ENCODE data around the gene SOX18. TPM values are rescaled to one million over a fixed set of nuclear protein-coding genes. Genes with fewer than 3 reads are reported as not detected.

Gene SOX18
- total and polyA plus RNA-seq, 2 of the 13 experiments (the other 11 are each of a cell fraction or from before 2014, with no cell fraction given) = 1.6 to 1.9 TPM

DNA sequence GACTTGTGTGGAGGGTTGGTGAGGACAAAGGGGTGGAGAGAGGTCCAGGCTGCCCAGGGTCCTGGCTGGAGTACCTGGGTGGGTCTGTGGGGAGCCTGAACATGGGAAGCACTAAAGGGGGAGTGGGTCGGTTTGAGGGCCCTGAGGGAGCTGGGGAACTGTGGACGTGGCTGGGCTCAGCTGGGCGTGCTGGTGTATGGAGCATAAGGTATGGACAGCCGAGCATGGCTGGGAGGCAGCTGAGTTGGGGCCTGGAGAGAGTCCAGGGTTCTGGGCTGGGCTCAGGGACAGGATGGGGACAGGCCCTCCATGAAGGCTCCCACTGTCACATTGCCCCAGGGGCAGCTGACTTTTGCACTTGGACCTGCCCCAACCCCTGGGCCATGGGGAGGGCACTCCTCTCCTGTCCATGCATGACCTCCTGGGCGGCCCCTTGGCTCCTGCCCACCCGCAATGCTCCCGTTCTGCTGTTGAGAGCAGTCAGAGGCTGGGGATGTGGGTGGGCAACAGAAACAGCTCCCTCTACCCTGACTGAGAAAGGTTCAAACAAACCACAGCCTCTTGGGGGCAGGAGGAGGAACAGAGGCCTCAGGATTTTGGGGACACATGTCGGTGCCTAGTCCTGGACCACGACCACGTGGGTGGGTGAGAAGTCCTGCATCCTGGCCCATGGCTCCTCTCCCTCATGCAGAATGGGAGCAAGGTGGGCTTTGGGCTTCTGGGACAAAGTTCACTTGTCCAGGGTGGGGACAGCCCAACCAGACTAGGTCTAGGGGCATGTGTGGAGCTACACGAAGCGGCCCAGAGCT, 9.0 kb downstream of the SOX18 start (continued):
- TF ChIP-seq ZBTB4 (CRISPR knock-in tag; IDR thresholded peaks at IDR 0.05; ENCODE audit: borderline replicate concordance) = no peak
- TF ChIP-seq HNRNPLL (IDR thresholded peaks at IDR 0.05; ENCODE audit: low read depth, low read length, poor library complexity, severe bottlenecking) = peak; percentile 11
- no peak for TF ChIP-seq MTA1 (CRISPR knock-in tag; IDR thresholded peaks at IDR 0.05; ENCODE audit: borderline replicate concordance)
- TF ChIP-seq ZNF496 (CRISPR knock-in tag; IDR thresholded peaks at IDR 0.05; ENCODE audit: insufficient replicate concordance) = no peak
- peak; percentile 39; the same call in 1 of the 2 replicates for TF ChIP-seq ZNF7 (CRISPR knock-in tag; IDR thresholded peaks at IDR 0.05)
- no peak for TF ChIP-seq ZNF354B (CRISPR knock-in tag; IDR thresholded peaks at IDR 0.05)
- TF ChIP-seq CTCF (CRISPR knock-in tag; IDR thresholded peaks at IDR 0.05) = 0 out of 2 replicates have a peak, but pooled peaks have one; percentile 32
- TF ChIP-seq, protein P1, sequence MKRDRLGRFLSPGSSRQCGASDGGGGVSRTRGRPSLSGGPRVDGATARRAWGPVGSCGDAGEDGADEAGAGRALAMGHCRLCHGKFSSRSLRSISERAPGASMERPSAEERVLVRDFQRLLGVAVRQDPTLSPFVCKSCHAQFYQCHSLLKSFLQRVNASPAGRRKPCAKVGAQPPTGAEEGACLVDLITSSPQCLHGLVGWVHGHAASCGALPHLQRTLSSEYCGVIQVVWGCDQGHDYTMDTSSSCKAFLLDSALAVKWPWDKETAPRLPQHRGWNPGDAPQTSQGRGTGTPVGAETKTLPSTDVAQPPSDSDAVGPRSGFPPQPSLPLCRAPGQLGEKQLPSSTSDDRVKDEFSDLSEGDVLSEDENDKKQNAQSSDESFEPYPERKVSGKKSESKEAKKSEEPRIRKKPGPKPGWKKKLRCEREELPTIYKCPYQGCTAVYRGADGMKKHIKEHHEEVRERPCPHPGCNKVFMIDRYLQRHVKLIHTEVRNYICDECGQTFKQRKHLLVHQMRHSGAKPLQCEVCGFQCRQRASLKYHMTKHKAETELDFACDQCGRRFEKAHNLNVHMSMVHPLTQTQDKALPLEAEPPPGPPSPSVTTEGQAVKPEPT (CRISPR knock-in tag; IDR thresholded peaks at IDR 0.05; ENCODE audit: low read depth) = no peak
- no peak for TF ChIP-seq MAF1 (CRISPR knock-in tag; IDR thresholded peaks at IDR 0.05; ENCODE audit: borderline replicate concordance)
- no peak for TF ChIP-seq SNRNP70 (IDR thresholded peaks at IDR 0.05; ENCODE audit: low read depth, low read length)
- TF ChIP-seq ZNF232 (CRISPR knock-in tag; IDR thresholded peaks at IDR 0.05; ENCODE audit: borderline replicate concordance) = no peak
- no peak for TF ChIP-seq CHD4 (IDR thresholded peaks at IDR 0.05; ENCODE audit: borderline replicate concordance, low read length)
- TF ChIP-seq HDAC2 (CRISPR knock-in tag; IDR thresholded peaks at IDR 0.05) = peak; percentile 57; the same call in 1 of the 2 replicates
- TF ChIP-seq ZNF83 (CRISPR knock-in tag; IDR thresholded peaks at IDR 0.05; ENCODE audit: borderline replicate concordance) = no peak
- TF ChIP-seq ZFY (CRISPR knock-in tag; IDR thresholded peaks at IDR 0.05) = peak; percentile 40
- TF ChIP-seq SMAD1 (CRISPR knock-in tag; IDR thresholded peaks at IDR 0.05; ENCODE audit: borderline replicate concordance, low read depth) = no peak
- no peak for TF ChIP-seq ZNF878 (CRISPR knock-in tag; IDR thresholded peaks at IDR 0.05)
- no peak for TF ChIP-seq ZNF335 (CRISPR knock-in tag; IDR thresholded peaks at IDR 0.05)
- no peak for TF ChIP-seq SIN3B (IDR thresholded peaks at IDR 0.05; ENCODE audit: low read length)
- no peak for TF ChIP-seq NFE2 (CRISPR knock-in tag; IDR thresholded peaks at IDR 0.05)
- TF ChIP-seq FOXK2 (IDR thresholded peaks at IDR 0.05) = no peak
- TF ChIP-seq CBFB (CRISPR knock-in tag; IDR thresholded peaks at IDR 0.05) = no peak; the same call in 1 of the 2 replicates
- peak; percentile 80 for TF ChIP-seq HNRNPL (IDR thresholded peaks at IDR 0.05; ENCODE audit: low read depth, low read length)

Measured in HepG2 (cell line).